OCI-LY7 (cell line): ENCODE measurements around the gene TTI1. TPM values are rescaled to one million over a fixed set of nuclear protein-coding genes. Genes with fewer than 3 reads are reported as not detected.

Experiments
- BruUV-seq: library from RNA; stranded (reverse); fragments of 400-500 nt; replicated peaks from 2 replicates; lab custom pipeline; 2021; lab: Mats Ljungman, UMichigan
- CTCF ChIA-PET: fragments of 300-600 bp; sonication (Branson Sonifier 250); formaldehyde crosslinking; loops from one replicate; lab custom pipeline; 2022; ENCODE audit warnings: antibody characterized with exemption; ENCODE audit not compliant: unreplicated experiment; lab: Charles Lee
- POLR2A ChIA-PET: fragments of 300-600 bp; sonication (Branson Sonifier 250); formaldehyde crosslinking; loops from one replicate; lab custom pipeline; 2022; ENCODE audit warnings: antibody characterized with exemption; lab: Charles Lee
- DNase-seq: peaks from one replicate; pipeline ENCODE4 v3.0.0-alpha.2; 2015; ENCODE audit warnings: low spot score
- H2AFZ ChIP-seq: fragments of 200-600 bp; sonication (generic), shearing (Covaris generic); 2 replicates; pipeline ENCODE4 v1.6.1; 2014; ENCODE audit warnings: mild to moderate bottlenecking, antibody characterized with exemption, low read length, moderate library complexity
- H3K27ac ChIP-seq: fragments of 200-600 bp; sonication (generic); 2 replicates; pipeline ENCODE4 v1.5.1; 2014; ENCODE audit warnings: mixed run types, low read depth, mild to moderate bottlenecking, moderate library complexity, low read length, inconsistent platforms; ENCODE audit not compliant: poor library complexity, severe bottlenecking
- H3K36me3 ChIP-seq: fragments of 200-600 bp; sonication (generic); 2 replicates; pipeline ENCODE4 v1.6.1; 2014; ENCODE audit warnings: mild to moderate bottlenecking, antibody characterized with exemption, low read length, moderate library complexity, mixed read lengths; ENCODE audit not compliant: insufficient read depth
- H3K4me1 ChIP-seq: fragments of 200-600 bp; sonication (generic); 2 replicates; pipeline ENCODE4 v1.5.1; 2014; ENCODE audit warnings: mild to moderate bottlenecking, low read length; ENCODE audit not compliant: insufficient read depth, poor library complexity, severe bottlenecking
- H3K4me2 ChIP-seq: fragments of 200-600 bp; sonication (generic); 2 replicates; pipeline ENCODE4 v1.6.1; 2014; ENCODE audit warnings: mild to moderate bottlenecking, low read length
- H3K4me3 ChIP-seq: fragments of 200-600 bp; sonication (generic); 2 replicates; pipeline ENCODE4 v1.5.1; 2014; ENCODE audit warnings: mild to moderate bottlenecking, low read depth, low read length; ENCODE audit not compliant: poor library complexity, severe bottlenecking
- H3K79me2 ChIP-seq: fragments of 200-600 bp; sonication (generic); 2 replicates; pipeline ENCODE4 v1.6.1; 2016; ENCODE audit warnings: low read depth, mild to moderate bottlenecking, low read length, moderate library complexity, mixed read lengths; ENCODE audit not compliant: insufficient read depth
- H3K9me2 ChIP-seq: fragments of 200-600 bp; sonication (generic); 2 replicates; pipeline ENCODE4 v1.6.1; 2016; ENCODE audit warnings: mild to moderate bottlenecking, low read length, mixed read lengths; ENCODE audit not compliant: insufficient read depth
- H3K9me3 ChIP-seq: fragments of 200-600 bp; sonication (generic); 2 replicates; pipeline ENCODE4 v1.6.1; 2014; ENCODE audit warnings: mild to moderate bottlenecking, mixed run types, low read length, mixed read lengths
- H4K20me1 ChIP-seq: fragments of 200-600 bp; sonication (generic); 2 replicates; pipeline ENCODE4 v1.6.1; 2014; ENCODE audit warnings: mild to moderate bottlenecking, antibody characterized with exemption, low read length, moderate library complexity, mixed read lengths; ENCODE audit not compliant: insufficient read depth
- EZH2phosphoT487 ChIP-seq: fragments of 200-600 bp; sonication (generic); IDR thresholded peaks from 2 replicates; pipeline ENCODE4 v1.6.1; 2018; ENCODE audit warnings: low read depth, borderline replicate concordance, mild to moderate bottlenecking, mixed run types, antibody characterized with exemption, low read length, moderate library complexity, mixed read lengths
- intact Hi-C: fragments of 100-400 bp; cut with micrococcal nuclease; formaldehyde crosslinking; loops from one replicate; pipeline ENCODE4 v1.10.0; 2022; ENCODE audit not compliant: unreplicated experiment
- total RNA-seq, 2 experiments: library from RNA; depleted of rRNA in 1 of 2; stranded (reverse); fragments of >200 nt in 1 of 2; shearing (Covaris generic) in 1 of 2; gene quantifications; 2 replicates each; pipeline ENCODE4 v1.2.3, GENCODE V29; 2014 to 2022
- TF ChIP-seq, protein P1 (sequence below): fragments of 200-600 bp; sonication (generic); conservative IDR thresholded peaks from 2 replicates; pipeline ENCODE4 v1.5.1; 2014; ENCODE audit warnings: mild to moderate bottlenecking, antibody characterized with exemption, low read length, moderate library complexity, mixed read lengths

The TTI1 gene
- total RNA-seq, 2 experiments from 2014 or later, result 22.4 to 28.7 TPM

GRCh38 chr20:38036366-38036765 lies 3.1 kb upstream of the TTI1 start:
- no TSS peak for BruUV-seq
- H3K4me2 ChIP-seq, result peak overlapping the region; percentile 29
- ChIA-PET POLR2A (interaction anchor here (2.0 kb wide), 1 partner anchor 13 kb away, joined by 11 read pairs; no protein-coding TSS in a partner anchor), CTCF (no interaction called here)
- TF ChIP-seq, protein P1, sequence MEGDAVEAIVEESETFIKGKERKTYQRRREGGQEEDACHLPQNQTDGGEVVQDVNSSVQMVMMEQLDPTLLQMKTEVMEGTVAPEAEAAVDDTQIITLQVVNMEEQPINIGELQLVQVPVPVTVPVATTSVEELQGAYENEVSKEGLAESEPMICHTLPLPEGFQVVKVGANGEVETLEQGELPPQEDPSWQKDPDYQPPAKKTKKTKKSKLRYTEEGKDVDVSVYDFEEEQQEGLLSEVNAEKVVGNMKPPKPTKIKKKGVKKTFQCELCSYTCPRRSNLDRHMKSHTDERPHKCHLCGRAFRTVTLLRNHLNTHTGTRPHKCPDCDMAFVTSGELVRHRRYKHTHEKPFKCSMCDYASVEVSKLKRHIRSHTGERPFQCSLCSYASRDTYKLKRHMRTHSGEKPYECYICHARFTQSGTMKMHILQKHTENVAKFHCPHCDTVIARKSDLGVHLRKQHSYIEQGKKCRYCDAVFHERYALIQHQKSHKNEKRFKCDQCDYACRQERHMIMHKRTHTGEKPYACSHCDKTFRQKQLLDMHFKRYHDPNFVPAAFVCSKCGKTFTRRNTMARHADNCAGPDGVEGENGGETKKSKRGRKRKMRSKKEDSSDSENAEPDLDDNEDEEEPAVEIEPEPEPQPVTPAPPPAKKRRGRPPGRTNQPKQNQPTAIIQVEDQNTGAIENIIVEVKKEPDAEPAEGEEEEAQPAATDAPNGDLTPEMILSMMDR, result no peak
- TF ChIP-seq EZH2phosphoT487, result no peak
- H3K79me2 ChIP-seq, result peaks cover 94% of the 10 kb centered on the region
- no peak overlapping the region for H2AFZ ChIP-seq
- peaks cover 40% of the 10 kb centered on the region for H3K4me1 ChIP-seq
- H4K20me1 ChIP-seq, result 0 out of 2 replicates have a peak, but pooled peaks cover 5% of the 10 kb centered on the region
- H3K9me3 ChIP-seq, result no peaks in the 10 kb centered on the region
- no peak for DNase-seq
- H3K4me3 ChIP-seq, result peak overlapping the region; percentile 39
- H3K36me3 ChIP-seq, result peaks cover 66% of the 10 kb centered on the region
- H3K27ac ChIP-seq, result no peak overlapping the region
- intact Hi-C loops, result no loop called here
- H3K9me2 ChIP-seq, result no peaks in the 10 kb centered on the region

DNA sequence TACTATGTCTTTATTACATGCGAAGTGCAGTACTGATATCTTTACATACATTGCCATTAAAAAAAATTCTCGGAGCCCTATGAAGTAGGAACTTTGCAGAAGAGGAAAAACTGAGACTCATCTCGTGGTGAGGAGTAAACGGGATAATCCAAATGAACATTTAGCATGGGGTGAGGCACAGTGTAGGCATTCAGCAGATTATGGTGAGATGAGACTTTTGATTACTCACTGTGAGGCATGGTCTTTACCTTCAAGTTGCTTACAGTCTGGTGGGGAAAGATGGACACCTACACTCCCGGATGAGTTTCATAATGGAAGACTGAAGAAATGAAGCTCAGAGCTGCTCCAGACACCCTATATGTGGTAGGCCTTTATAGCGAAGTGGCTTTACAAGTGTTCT lies 1.7 kb upstream of the TTI1 start:
- no peaks in the 10 kb centered on the region for H3K9me2 ChIP-seq
- CTCF ChIA-PET, result no interaction called here
- H3K4me2 ChIP-seq, result peak overlapping the region; percentile 73
- peaks cover 54% of the 10 kb centered on the region for H3K36me3 ChIP-seq
- H3K9me3 ChIP-seq, result no peaks in the 10 kb centered on the region
- BruUV-seq, result TSS peak; percentile 51
- peaks cover 93% of the 10 kb centered on the region for H3K79me2 ChIP-seq
- H3K4me1 ChIP-seq, result peaks cover 48% of the 10 kb centered on the region
- intact Hi-C loops, result no loop called here
- peak overlapping the region; percentile 54 for H3K27ac ChIP-seq
- DNase-seq, result peak; percentile 7
- H2AFZ ChIP-seq, result no peak overlapping the region
- POLR2A ChIA-PET, result no interaction called here
- peak overlapping the region; percentile 97 for H3K4me3 ChIP-seq
- TF ChIP-seq, protein P1, result no peak
- TF ChIP-seq EZH2phosphoT487, result no peak
- 0 out of 2 replicates have a peak, but pooled peaks cover 5% of the 10 kb centered on the region for H4K20me1 ChIP-seq

- TF ChIP-seq, protein P1, result no peak
- no peak for TF ChIP-seq EZH2phosphoT487
- peak; percentile 13 for DNase-seq
- Histone ChIP-seq H3K9me2 (no peaks in the 10 kb centered on the region), H3K4me3 (peak overlapping the region; percentile 97), H3K4me2 (peak overlapping the region; percentile 73), H3K36me3 (peaks cover 50% of the 10 kb centered on the region), H3K9me3 (no peaks in the 10 kb centered on the region), H3K27ac (peak overlapping the region; percentile 54), H4K20me1 (0 out of 2 replicates have a peak, but pooled peaks cover 5% of the 10 kb centered on the region), H2AFZ (peak overlapping the region; percentile 70; the same call in 1 of the 2 replicates), H3K4me1 (peaks cover 48% of the 10 kb centered on the region), H3K79me2 (peaks cover 93% of the 10 kb centered on the region)
- intact Hi-C loops, result no loop called here
- ChIA-PET POLR2A (interaction anchor here (0.6 to 2.9 kb wide), 5 partner anchors 10 to 70 kb away, joined by 3 to 9 read pairs (median 4); no protein-coding TSS in a partner anchor), CTCF (interaction anchor here (0.6 kb wide), 1 partner anchor 896 kb away, joined by 3 read pairs; no protein-coding TSS in a partner anchor)
- no TSS peak for BruUV-seq
Measured at GRCh38 chr20:38034108-38034649, 923 bp upstream of the TTI1 start.
